OCI-LY3 (cell line): Measurements from ENCODE around the gene THRSP.
"Not testable (repeated sequence)": the region's sequence is repeated elsewhere in the genome, so short reads cannot be mapped to it uniquely, and the experiment has no call there.

Source experiments
- CTCF ChIP-seq: fragments of 200-600, 300-600 bp; sonication (generic); IDR thresholded peaks from 2 replicates; pipeline ENCODE4 v1.5.1; 2014; ENCODE audit warnings: antibody characterized with exemption, low read length, low read depth
- EZH2phosphoT487 ChIP-seq: fragments of 200-600 bp; shearing (Covaris generic); IDR thresholded peaks from 2 replicates; pipeline ENCODE4 v1.6.1; 2018; ENCODE audit warnings: antibody characterized with exemption, mixed run types, low read depth

- not testable (repeated sequence) for TF ChIP-seq CTCF, EZH2phosphoT487
Observed at GRCh38 chr11:78041380-78041719, 22.3 kb upstream of the THRSP start.
